T-helper 1 cell treated with Interleukin-12 subunit alpha and Interleukin-12 subunit beta and Interleukin-4 antibody, amounts not matched to agents 30 μg/mL and 1 μg/mL, for 36 hours (primary cell): ENCODE measurements around the gene USP28.
"Not testable (repeated sequence)": the region's sequence is repeated elsewhere in the genome, so short reads cannot be mapped to it uniquely, and the experiment has no call there.

Source experiments
- H3K27ac Mint-ChIP-seq: one replicate; pipeline ENCODE4 v1.8.0; 2021; ENCODE audit warnings: mild to moderate bottlenecking, mixed read lengths
- H3K27me3 Mint-ChIP-seq: one replicate; pipeline ENCODE4 v1.8.0; 2021; ENCODE audit warnings: low read depth, mixed read lengths
- H3K36me3 Mint-ChIP-seq: one replicate; pipeline ENCODE4 v1.8.0; 2021; ENCODE audit warnings: low read depth, mixed read lengths
- H3K4me1 Mint-ChIP-seq: one replicate; pipeline ENCODE4 v1.8.0; 2021; ENCODE audit warnings: low read depth, mixed read lengths
- H3K4me3 Mint-ChIP-seq: one replicate; pipeline ENCODE4 v1.8.0; 2021; ENCODE audit warnings: mild to moderate bottlenecking, moderate library complexity, mixed read lengths
- H3K9me3 Mint-ChIP-seq: one replicate; pipeline ENCODE4 v1.8.0; 2021; ENCODE audit warnings: mixed read lengths

USP28 gene

GRCh38 chr11:113894421-113894996, 19.1 kb upstream of the USP28 start:
- no peak overlapping the region for H3K27ac Mint-ChIP-seq
- peaks cover 4% of the 10 kb centered on the region for H3K4me1 Mint-ChIP-seq
- H3K27me3 Mint-ChIP-seq: peaks cover 12% of the 10 kb centered on the region
- H3K36me3 Mint-ChIP-seq: no peaks in the 10 kb centered on the region
- H3K9me3 Mint-ChIP-seq: no peaks in the 10 kb centered on the region
- no peak overlapping the region for H3K4me3 Mint-ChIP-seq

GRCh38 chr11:113888848-113889247, 13.5 kb upstream of the USP28 start:
- Mint-ChIP-seq H3K27me3 (peaks cover 5% of the 10 kb centered on the region), H3K4me3 (no peak overlapping the region), H3K4me1 (no peaks in the 10 kb centered on the region), H3K36me3 (no peaks in the 10 kb centered on the region), H3K27ac (no peak overlapping the region), H3K9me3 (no peaks in the 10 kb centered on the region)

- no peak overlapping the region for H3K4me3 Mint-ChIP-seq
- peaks cover 5% of the 10 kb centered on the region for H3K27me3 Mint-ChIP-seq
- H3K9me3 Mint-ChIP-seq: no peaks in the 10 kb centered on the region
- H3K4me1 Mint-ChIP-seq: no peaks in the 10 kb centered on the region
- H3K27ac Mint-ChIP-seq: no peak overlapping the region
- H3K36me3 Mint-ChIP-seq: no peaks in the 10 kb centered on the region
Observed at GRCh38 chr11:113885897-113886296, 10.5 kb upstream of the USP28 start.

GRCh38 chr11:113884361-113884836, 9.0 kb upstream of the USP28 start:
- Mint-ChIP-seq H3K4me1 (no peaks in the 10 kb centered on the region), H3K36me3 (no peaks in the 10 kb centered on the region), H3K27me3 (peaks cover 5% of the 10 kb centered on the region), H3K4me3 (no peak overlapping the region), H3K27ac (no peak overlapping the region), H3K9me3 (no peaks in the 10 kb centered on the region)

- Mint-ChIP-seq H3K27me3 (peaks cover 5% of the 10 kb centered on the region), H3K36me3 (peaks cover 3% of the 10 kb centered on the region)
Observed at GRCh38 chr11:113881856-113882255, 6.5 kb upstream of the USP28 start.

GRCh38 chr11:113880971-113881370, 5.6 kb upstream of the USP28 start:
- no peaks in the 10 kb centered on the region for H3K27me3 Mint-ChIP-seq
- peaks cover 15% of the 10 kb centered on the region for H3K4me1 Mint-ChIP-seq
- H3K9me3 Mint-ChIP-seq: no peaks in the 10 kb centered on the region
- no peak overlapping the region for H3K4me3 Mint-ChIP-seq
- H3K27ac Mint-ChIP-seq: no peak overlapping the region
- peaks cover 3% of the 10 kb centered on the region for H3K36me3 Mint-ChIP-seq

More at GRCh38 chr11:113881856-113882255, 6.5 kb upstream of the USP28 start:
- Mint-ChIP-seq H3K4me1 (peaks cover 8% of the 10 kb centered on the region), H3K9me3 (no peaks in the 10 kb centered on the region), H3K4me3 (no peak overlapping the region), H3K27ac (no peak overlapping the region)

- H3K4me1 Mint-ChIP-seq: peaks cover 20% of the 10 kb centered on the region
- H3K27me3 Mint-ChIP-seq, H3K4me3 Mint-ChIP-seq, H3K36me3 Mint-ChIP-seq, H3K27ac Mint-ChIP-seq, H3K9me3 Mint-ChIP-seq: not testable (repeated sequence)
Observed at GRCh38 chr11:113879446-113879845, 4.1 kb upstream of the USP28 start.

GRCh38 chr11:113877670-113878055, 2.3 kb upstream of the USP28 start:
- Mint-ChIP-seq H3K4me1 (peaks cover 31% of the 10 kb centered on the region), H3K36me3 (peaks cover 9% of the 10 kb centered on the region), H3K9me3 (no peaks in the 10 kb centered on the region), H3K4me3 (no peak overlapping the region), H3K27me3 (no peaks in the 10 kb centered on the region), H3K27ac (peak overlapping the region; percentile 72)

- no peaks in the 10 kb centered on the region for H3K9me3 Mint-ChIP-seq
- H3K27me3 Mint-ChIP-seq: no peaks in the 10 kb centered on the region
- peak overlapping the region; percentile 72 for H3K27ac Mint-ChIP-seq
- H3K4me3 Mint-ChIP-seq: no peak overlapping the region
- H3K4me1 Mint-ChIP-seq: peaks cover 37% of the 10 kb centered on the region
- H3K36me3 Mint-ChIP-seq: peaks cover 13% of the 10 kb centered on the region
Observed at GRCh38 chr11:113876798-113877669, 1.7 kb upstream of the USP28 start.

GRCh38 chr11:113876074-113876797, 864 bp upstream of the USP28 start:
- H3K9me3 Mint-ChIP-seq: no peaks in the 10 kb centered on the region
- peak overlapping the region; percentile 99 for H3K27ac Mint-ChIP-seq
- H3K27me3 Mint-ChIP-seq: no peaks in the 10 kb centered on the region
- peaks cover 42% of the 10 kb centered on the region for H3K4me1 Mint-ChIP-seq
- H3K36me3 Mint-ChIP-seq: peaks cover 16% of the 10 kb centered on the region
- peak overlapping the region; percentile 100 for H3K4me3 Mint-ChIP-seq

GRCh38 chr11:113874581-113875233, 665 bp downstream of the USP28 start:
- peak overlapping the region; percentile 81 for H3K4me3 Mint-ChIP-seq
- H3K27me3 Mint-ChIP-seq: no peaks in the 10 kb centered on the region
- H3K36me3 Mint-ChIP-seq: peaks cover 18% of the 10 kb centered on the region
- H3K4me1 Mint-ChIP-seq: peaks cover 49% of the 10 kb centered on the region
- H3K27ac Mint-ChIP-seq: peak overlapping the region; percentile 63
- no peaks in the 10 kb centered on the region for H3K9me3 Mint-ChIP-seq

- Mint-ChIP-seq H3K4me3 (peak overlapping the region; percentile 81), H3K27me3 (no peaks in the 10 kb centered on the region), H3K4me1 (peaks cover 49% of the 10 kb centered on the region), H3K27ac (peak overlapping the region; percentile 63), H3K9me3 (no peaks in the 10 kb centered on the region), H3K36me3 (peaks cover 18% of the 10 kb centered on the region)
Observed at GRCh38 chr11:113874096-113874495, 1.3 kb downstream of the USP28 start.

- H3K27ac Mint-ChIP-seq: no peak overlapping the region
- peaks cover 56% of the 10 kb centered on the region for H3K4me1 Mint-ChIP-seq
- H3K4me3 Mint-ChIP-seq: peak overlapping the region; percentile 81
- no peaks in the 10 kb centered on the region for H3K27me3 Mint-ChIP-seq
- peaks cover 19% of the 10 kb centered on the region for H3K36me3 Mint-ChIP-seq
- H3K9me3 Mint-ChIP-seq: no peaks in the 10 kb centered on the region
Observed at GRCh38 chr11:113873236-113873626, 2.1 kb downstream of the USP28 start.

GRCh38 chr11:113871336-113871735, 4.0 kb downstream of the USP28 start:
- Mint-ChIP-seq H3K4me3 (no peak overlapping the region), H3K36me3 (peaks cover 29% of the 10 kb centered on the region), H3K9me3 (no peaks in the 10 kb centered on the region), H3K4me1 (peaks cover 53% of the 10 kb centered on the region), H3K27ac (no peak overlapping the region), H3K27me3 (no peaks in the 10 kb centered on the region)
